GM12878 (cell line): Measurements from ENCODE around the gene CAMK1. TPM values are rescaled to one million over a fixed set of nuclear protein-coding genes. Genes with fewer than 3 reads are reported as not detected.
A peak's percentile ranks its signal among the peaks of the same experiment; 100 is the strongest.

ENCODE experiments used
- ATF3 ChIP-seq: IDR thresholded peaks from 2 replicates; pipeline ENCODE4 v1.6.1; 2011; ENCODE audit warnings: low read depth, mild to moderate bottlenecking, low read length, moderate library complexity, borderline replicate concordance; ENCODE audit errors: extremely low read depth
- BCL11A ChIP-seq: IDR thresholded peaks from 2 replicates; pipeline ENCODE4 v1.6.1; 2011; ENCODE audit warnings: low read depth, low read length
- BMI1 ChIP-seq: fragments of 450-650 bp; IDR thresholded peaks from 2 replicates; pipeline ENCODE4 v1.6.1; 2016; ENCODE audit warnings: mild to moderate bottlenecking, moderate library complexity, borderline replicate concordance
- CEBPB ChIP-seq, 2 experiments: fragments of 150-350 bp in 1 of 2; IDR thresholded peaks; 2 replicates each; pipeline ENCODE4 v1.6.1; 2012 to 2014; ENCODE audit warnings: low read depth in 2 of 2, low read length in 2 of 2, borderline replicate concordance in 1 of 2, inconsistent platforms in 1 of 2
- CHD4 ChIP-seq: fragments of 200-600 bp; sonication (generic); IDR thresholded peaks from 2 replicates; pipeline ENCODE4 v1.6.1; 2016; ENCODE audit warnings: mild to moderate bottlenecking
- DPF2 ChIP-seq: fragments of 450-650 bp; IDR thresholded peaks from 2 replicates; pipeline ENCODE4 v1.6.1; 2017; ENCODE audit warnings: mild to moderate bottlenecking
- EP300 ChIP-seq, 2 experiments: fragments of 150-350 bp in 1 of 2; IDR thresholded peaks; 2 replicates each; pipeline ENCODE4 v1.6.1; 2011 to 2012; ENCODE audit warnings: low read depth in 2 of 2, low read length in 2 of 2, borderline replicate concordance in 1 of 2, improper control_type of control experiment in 1 of 2, inconsistent platforms in 1 of 2; ENCODE audit not compliant: control insufficient read depth in 1 of 2
- HDAC2 ChIP-seq: fragments of 200-600 bp; sonication (generic); IDR thresholded peaks from 2 replicates; pipeline ENCODE4 v1.6.1; 2017
- HSF1 ChIP-seq: fragments of 150-350 bp; IDR thresholded peaks from 2 replicates; pipeline ENCODE4 v1.6.1; 2014; ENCODE audit warnings: mild to moderate bottlenecking, low read depth, low read length
- IRF4 ChIP-seq: IDR thresholded peaks from 2 replicates; pipeline ENCODE4 v1.6.1; 2011; ENCODE audit warnings: low read depth, low read length
- JUNB ChIP-seq: IDR thresholded peaks from 2 replicates; pipeline ENCODE4 v1.6.1; 2016; ENCODE audit warnings: antibody characterized with exemption, mild to moderate bottlenecking
- MAX ChIP-seq: IDR thresholded peaks from 2 replicates; pipeline ENCODE4 v1.6.1; 2012; ENCODE audit warnings: low read depth, low read length, improper control_type of control experiment
- MEF2A ChIP-seq: IDR thresholded peaks from 2 replicates; pipeline ENCODE4 v1.6.1; 2011; ENCODE audit warnings: low read depth, mild to moderate bottlenecking, low read length, moderate library complexity; ENCODE audit not compliant: insufficient read depth
- NFIC ChIP-seq: IDR thresholded peaks from 2 replicates; pipeline ENCODE4 v1.6.1; 2012; ENCODE audit warnings: low read depth, mild to moderate bottlenecking, inconsistent platforms, low read length, moderate library complexity
- NFXL1 ChIP-seq: fragments of 450-650 bp; IDR thresholded peaks from 2 replicates; pipeline ENCODE4 v1.6.1; 2017; ENCODE audit warnings: antibody characterized with exemption, mild to moderate bottlenecking, borderline replicate concordance
- POLR2AphosphoS2 ChIP-seq: IDR thresholded peaks from 2 replicates; pipeline ENCODE4 v1.6.1; 2011; ENCODE audit warnings: low read depth, mild to moderate bottlenecking, low read length, improper control_type of control experiment, moderate library complexity
- RAD21 ChIP-seq: IDR thresholded peaks from 2 replicates; pipeline ENCODE4 v1.6.1; 2011; ENCODE audit warnings: mild to moderate bottlenecking, low read depth, low read length, moderate library complexity; ENCODE audit not compliant: insufficient read depth
- RCOR1 ChIP-seq: conservative IDR thresholded peaks from 2 replicates; pipeline ENCODE4 v1.6.1; 2012; ENCODE audit warnings: low read depth, low read length, improper control_type of control experiment
- RELA ChIP-seq: fragments of 450-650 bp; IDR thresholded peaks from 2 replicates; pipeline ENCODE4 v1.8.0; 2014; ENCODE audit warnings: borderline replicate concordance; ENCODE audit not compliant: partially characterized antibody
- RUNX3 ChIP-seq: IDR thresholded peaks from 2 replicates; pipeline ENCODE4 v1.6.1; 2012; ENCODE audit warnings: low read length, inconsistent platforms
- SPI1 ChIP-seq: IDR thresholded peaks from 2 replicates; pipeline ENCODE4 v1.6.1; 2011; ENCODE audit warnings: low read depth, mild to moderate bottlenecking, low read length, moderate library complexity, borderline replicate concordance; ENCODE audit not compliant: insufficient read depth
- STAT1 ChIP-seq: fragments of 450-650 bp; conservative IDR thresholded peaks from 2 replicates; pipeline ENCODE4 v1.6.1; 2014; ENCODE audit warnings: antibody characterized with exemption, mild to moderate bottlenecking
- STAT3 ChIP-seq: IDR thresholded peaks from 2 replicates; pipeline ENCODE4 v1.6.1; 2011; ENCODE audit warnings: low read depth, low read length, improper control_type of control experiment
- polyA plus RNA-seq, 11 experiments: library from polyadenylated mRNA; depleted of rRNA in 4 of 11; unstranded in 6 of 11; stranded (reverse) in 5 of 11; fragments of >200 nt; fragmentation: Nextera tagmentation in 4 of 11; fragmentation: Illumina TruSeq in 1 of 11; extraction: Ambion mirVana in 4 of 11; extraction: Trizol in 1 of 11; gene quantifications; 1 replicate in 1 of 11; 2 replicates in 10 of 11; pipeline versions ENCODE4 v1.2.1 to v1.2.3, GENCODE V29; 2011 to 2016; ENCODE audit warnings: inconsistent platforms in 2 of 11, missing spikeins in 2 of 11, low read depth in 1 of 11
- total RNA-seq, 4 experiments: library from RNA; depleted of rRNA in 3 of 4; stranded (reverse); fragments of >200 nt in 3 of 4; fragmentation: Illumina TruSeq in 1 of 4; extraction: Trizol in 1 of 4; gene quantifications; 2 replicates each; pipeline versions ENCODE4 v1.2.1 to v1.2.3, GENCODE V29; 2013 to 2021
- TF ChIP-seq, protein P1 (sequence below): fragments of 450-650 bp; IDR thresholded peaks from 2 replicates; pipeline ENCODE4 v1.6.1; 2017; ENCODE audit warnings: antibody characterized with exemption, mild to moderate bottlenecking, moderate library complexity
- TF ChIP-seq, protein P2 (sequence below): fragments of 450-650 bp; IDR thresholded peaks from 2 replicates; pipeline ENCODE4 v1.6.1; 2016; ENCODE audit warnings: mild to moderate bottlenecking

Gene CAMK1
- total and polyA plus RNA-seq, 10 of the 15 experiments (the other 5 are each of a cell fraction or from before 2014, with no cell fraction given): 0.24 to 2.1 (median 0.51) TPM; not detected in 2

DNA sequence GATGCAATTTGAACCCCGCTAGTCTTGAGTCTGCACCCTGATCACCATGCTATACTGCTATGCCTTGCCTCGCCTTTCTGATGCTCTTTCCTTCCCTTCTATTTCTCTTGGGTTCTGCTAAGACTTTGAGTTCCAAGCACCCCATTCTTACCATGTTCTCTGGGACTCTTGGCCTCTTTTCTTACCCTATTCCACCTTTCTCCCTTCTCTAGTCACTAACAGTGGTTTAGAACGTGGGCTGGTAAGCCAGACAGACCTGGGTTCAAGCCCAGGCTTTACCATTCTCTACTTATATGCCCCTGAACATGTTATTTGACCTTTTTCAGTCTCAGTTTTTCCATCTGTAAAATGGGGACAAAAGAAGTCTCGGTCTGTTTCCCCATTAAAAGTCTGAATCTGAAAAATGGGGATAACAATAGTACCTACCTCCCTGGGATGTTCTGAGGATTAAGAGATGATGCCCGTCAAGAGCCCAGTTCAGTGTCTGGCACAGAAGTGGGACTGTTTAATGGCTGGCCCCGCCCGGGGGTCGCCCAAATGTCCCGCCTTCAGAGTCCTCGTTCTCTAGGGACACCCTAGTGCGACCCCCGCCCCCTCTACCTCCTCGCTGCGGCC is 22.1 kb upstream of the CAMK1 start (continued):
- TF ChIP-seq STAT3: no peak
- TF ChIP-seq MEF2A: no peak
- TF ChIP-seq STAT1: no peak
- TF ChIP-seq BMI1: no peak
- TF ChIP-seq CEBPB (IDR thresholded peaks at IDR 0.05; ENCODE audit: borderline replicate concordance in 1 of 2, low read depth in 2 of 2, low read length in 2 of 2): no peak
- no peak for TF ChIP-seq IRF4
- TF ChIP-seq RELA: no peak
- no peak; the same call in 1 of the 2 replicates for TF ChIP-seq RUNX3
- no peak for TF ChIP-seq CHD4
- no peak for TF ChIP-seq MAX
- no peak for TF ChIP-seq RAD21
- TF ChIP-seq, protein P1, sequence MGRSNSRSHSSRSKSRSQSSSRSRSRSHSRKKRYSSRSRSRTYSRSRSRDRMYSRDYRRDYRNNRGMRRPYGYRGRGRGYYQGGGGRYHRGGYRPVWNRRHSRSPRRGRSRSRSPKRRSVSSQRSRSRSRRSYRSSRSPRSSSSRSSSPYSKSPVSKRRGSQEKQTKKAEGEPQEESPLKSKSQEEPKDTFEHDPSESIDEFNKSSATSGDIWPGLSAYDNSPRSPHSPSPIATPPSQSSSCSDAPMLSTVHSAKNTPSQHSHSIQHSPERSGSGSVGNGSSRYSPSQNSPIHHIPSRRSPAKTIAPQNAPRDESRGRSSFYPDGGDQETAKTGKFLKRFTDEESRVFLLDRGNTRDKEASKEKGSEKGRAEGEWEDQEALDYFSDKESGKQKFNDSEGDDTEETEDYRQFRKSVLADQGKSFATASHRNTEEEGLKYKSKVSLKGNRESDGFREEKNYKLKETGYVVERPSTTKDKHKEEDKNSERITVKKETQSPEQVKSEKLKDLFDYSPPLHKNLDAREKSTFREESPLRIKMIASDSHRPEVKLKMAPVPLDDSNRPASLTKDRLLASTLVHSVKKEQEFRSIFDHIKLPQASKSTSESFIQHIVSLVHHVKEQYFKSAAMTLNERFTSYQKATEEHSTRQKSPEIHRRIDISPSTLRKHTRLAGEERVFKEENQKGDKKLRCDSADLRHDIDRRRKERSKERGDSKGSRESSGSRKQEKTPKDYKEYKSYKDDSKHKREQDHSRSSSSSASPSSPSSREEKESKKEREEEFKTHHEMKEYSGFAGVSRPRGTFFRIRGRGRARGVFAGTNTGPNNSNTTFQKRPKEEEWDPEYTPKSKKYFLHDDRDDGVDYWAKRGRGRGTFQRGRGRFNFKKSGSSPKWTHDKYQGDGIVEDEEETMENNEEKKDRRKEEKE: no peak
- no peak for TF ChIP-seq BCL11A
- peak; percentile 10; the same call in 1 of the 2 replicates for TF ChIP-seq NFIC
- TF ChIP-seq HSF1: no peak
- 0 out of 4 replicates have a peak, but pooled peaks of 1 of the 2 experiments have one; percentile 23 for TF ChIP-seq EP300 (IDR thresholded peaks at IDR 0.05; ENCODE audit: borderline replicate concordance in 1 of 2, control insufficient read depth in 1 of 2, low read depth in 2 of 2, low read length in 2 of 2)
- TF ChIP-seq SPI1: no peak
- TF ChIP-seq JUNB: no peak
- 0 out of 2 replicates have a peak, but pooled peaks have one; percentile 50 for TF ChIP-seq HDAC2
- peak; percentile 57 for TF ChIP-seq DPF2
- no peak for TF ChIP-seq NFXL1
- 0 out of 2 replicates have a peak, but pooled peaks have one; percentile 45 for TF ChIP-seq RCOR1
- TF ChIP-seq, protein P2, sequence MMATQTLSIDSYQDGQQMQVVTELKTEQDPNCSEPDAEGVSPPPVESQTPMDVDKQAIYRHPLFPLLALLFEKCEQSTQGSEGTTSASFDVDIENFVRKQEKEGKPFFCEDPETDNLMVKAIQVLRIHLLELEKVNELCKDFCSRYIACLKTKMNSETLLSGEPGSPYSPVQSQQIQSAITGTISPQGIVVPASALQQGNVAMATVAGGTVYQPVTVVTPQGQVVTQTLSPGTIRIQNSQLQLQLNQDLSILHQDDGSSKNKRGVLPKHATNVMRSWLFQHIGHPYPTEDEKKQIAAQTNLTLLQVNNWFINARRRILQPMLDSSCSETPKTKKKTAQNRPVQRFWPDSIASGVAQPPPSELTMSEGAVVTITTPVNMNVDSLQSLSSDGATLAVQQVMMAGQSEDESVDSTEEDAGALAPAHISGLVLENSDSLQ: no peak
- TF ChIP-seq ATF3: no peak
- no peak for TF ChIP-seq POLR2AphosphoS2
